HEK293T (cell line): ENCODE data around the gene MPHOSPH10.

Experiments used
- ELF4 ChIP-seq: fragments of 450-650 bp; IDR thresholded peaks from 2 replicates; pipeline ENCODE4 v1.6.1; 2017; ENCODE audit warnings: antibody characterized with exemption
- FOXM1 ChIP-seq: fragments of 450-650 bp; IDR thresholded peaks from 2 replicates; pipeline ENCODE4 v1.6.1; 2017; ENCODE audit warnings: mild to moderate bottlenecking, borderline replicate concordance

- no peak for TF ChIP-seq ELF4
- TF ChIP-seq FOXM1, result no peak
Observed at GRCh38 chr2:71186973-71187372, 56.5 kb downstream of the MPHOSPH10 start.
